H1 (cell line): ENCODE results near the gene CAPZB. TPM values are rescaled to one million over a fixed set of nuclear protein-coding genes. Genes with fewer than 3 reads are reported as not detected.

Source experiments
- CTCF ChIA-PET: fragments of 300-600 bp; sonication (Branson Sonifier 250); formaldehyde crosslinking; loops from one replicate; lab custom pipeline; 2021; ENCODE audit not compliant: partially characterized antibody; lab: Charles Lee
- POLR2A ChIA-PET: fragments of 300-600 bp; sonication (Branson Sonifier 250); formaldehyde crosslinking; loops from one replicate; lab custom pipeline; 2021; ENCODE audit warnings: inconsistent platforms; ENCODE audit not compliant: partially characterized antibody; lab: Charles Lee
- DNase-seq, 2 experiments: peaks; one replicate each; pipeline versions ENCODE4 v3.0.0 to v3.0.0-alpha.2; 2010 to 2022; ENCODE audit warnings: low spot score in 2 of 2, low read depth in 1 of 2, mixed read lengths in 1 of 2
- FAIRE-seq: peaks from 2 replicates; lab custom pipeline; 2011; peaks lifted over from hg19 to GRCh38; lab: Jason Lieb, UNC
- H2AFZ ChIP-seq: 2 replicates; pipeline ENCODE4 v1.8.1; 2012; ENCODE audit warnings: low read length, inconsistent platforms
- H2AK5ac ChIP-seq: 2 replicates; pipeline ENCODE4 v1.6.1; 2013; ENCODE audit warnings: low read depth, low read length
- H2BK120ac ChIP-seq: replicated peaks from 2 replicates; pipeline ENCODE3; 2013; ENCODE audit warnings: low read depth, low read length, inconsistent platforms
- H2BK12ac ChIP-seq: 2 replicates; pipeline ENCODE4 v1.6.1; 2013; ENCODE audit warnings: low read depth, low read length
- H2BK15ac ChIP-seq: 2 replicates; pipeline ENCODE4 v1.6.1; 2013; ENCODE audit warnings: low read length
- H2BK20ac ChIP-seq: 2 replicates; pipeline ENCODE4 v1.6.1; 2013; ENCODE audit warnings: low read length
- H2BK5ac ChIP-seq: 2 replicates; pipeline ENCODE4 v1.6.1; 2013; ENCODE audit warnings: low read depth, low read length
- H3K14ac ChIP-seq: 2 replicates; pipeline ENCODE4 v1.6.1; 2013; ENCODE audit warnings: inconsistent platforms; ENCODE audit not compliant: insufficient read length
- H3K18ac ChIP-seq: 2 replicates; pipeline ENCODE4 v1.6.1; 2013; ENCODE audit warnings: low read length; ENCODE audit errors: extremely low read depth
- H3K23ac ChIP-seq: 2 replicates; pipeline ENCODE4 v1.6.1; 2013; ENCODE audit warnings: inconsistent platforms; ENCODE audit not compliant: insufficient read length
- H3K23me2 ChIP-seq: 2 replicates; pipeline ENCODE4 v1.6.1; 2013; ENCODE audit warnings: low read depth, low read length
- H3K27ac ChIP-seq: 2 replicates; pipeline ENCODE4 v1.6.1; 2011; ENCODE audit warnings: low read depth, low read length, inconsistent platforms
- H3K27me3 ChIP-seq, 4 experiments: replicated peaks in 1 of 4; 1 replicate in 1 of 4; 2 replicates in 3 of 4; pipeline versions ENCODE4 v1.6.1 to v1.8.1; 2011 to 2013; ENCODE audit warnings: low read length in 3 of 4, mild to moderate bottlenecking in 3 of 4, inconsistent platforms in 2 of 4, mixed read lengths in 2 of 4, moderate library complexity in 1 of 4; ENCODE audit not compliant: control insufficient read depth in 3 of 4, insufficient read depth in 3 of 4; ENCODE audit errors: extremely low read depth in 1 of 4
- H3K36me3 ChIP-seq, 4 experiments: 2 replicates each; pipeline versions ENCODE4 v1.6.1 to v1.8.1; 2011 to 2013; ENCODE audit warnings: mild to moderate bottlenecking in 4 of 4, low read length in 3 of 4, moderate library complexity in 2 of 4, control low read depth in 1 of 4, inconsistent platforms in 1 of 4; ENCODE audit not compliant: insufficient read depth in 4 of 4, control insufficient read depth in 2 of 4
- H3K4ac ChIP-seq: replicated peaks from 2 replicates; pipeline ENCODE3; 2013; ENCODE audit warnings: low read length, low read depth, mixed read lengths, inconsistent platforms; ENCODE audit not compliant: insufficient read length
- H3K4me1 ChIP-seq, 4 experiments: replicated peaks in 1 of 4; 1 replicate in 1 of 4; 2 replicates in 3 of 4; pipeline versions ENCODE4 v1.6.1 to v1.8.1; 2011 to 2013; ENCODE audit warnings: low read length in 3 of 4, inconsistent platforms in 2 of 4, mixed read lengths in 1 of 4; ENCODE audit not compliant: insufficient read depth in 4 of 4, control insufficient read depth in 3 of 4
- H3K4me2 ChIP-seq, 2 experiments: 2 replicates each; pipeline versions ENCODE4 v1.6.1 to v1.8.1; 2011 to 2013; ENCODE audit warnings: low read depth in 2 of 2, low read length in 2 of 2, control low read depth in 1 of 2, inconsistent platforms in 1 of 2, mild to moderate bottlenecking in 1 of 2; ENCODE audit not compliant: insufficient read depth in 1 of 2
- H3K4me3 ChIP-seq, 4 experiments: fragments of 200-600, 300-600 bp in 1 of 4; sonication (generic), shearing (Covaris generic), sonication (Bioruptor Twin) in 1 of 4; 2 replicates each; pipeline versions ENCODE4 v1.5.1 to v1.8.1; 2011 to 2016; ENCODE audit warnings: low read length in 4 of 4, low read depth in 3 of 4, control low read depth in 2 of 4, inconsistent platforms in 2 of 4, mild to moderate bottlenecking in 2 of 4, mixed read lengths in 1 of 4, moderate library complexity in 1 of 4; ENCODE audit not compliant: insufficient read depth in 2 of 4; ENCODE audit errors: extremely low read depth in 1 of 4
- H3K56ac ChIP-seq: replicated peaks from 2 replicates; pipeline ENCODE3; 2013; ENCODE audit warnings: low read depth, mild to moderate bottlenecking, mixed read lengths, low read length, inconsistent platforms; ENCODE audit not compliant: insufficient read length
- H3K79me1 ChIP-seq: 2 replicates; pipeline ENCODE4 v1.6.1; 2013; ENCODE audit warnings: low read depth, low read length, control low read depth
- H3K79me2 ChIP-seq, 2 experiments: 2 replicates each; pipeline versions ENCODE4 v1.6.1 to v1.8.1; 2012 to 2013; ENCODE audit warnings: low read length in 2 of 2, mild to moderate bottlenecking in 2 of 2, inconsistent platforms in 1 of 2; ENCODE audit not compliant: insufficient read depth in 2 of 2, control insufficient read depth in 1 of 2
- H3K9ac ChIP-seq, 4 experiments: replicated peaks in 1 of 4; 1 replicate in 1 of 4; 2 replicates in 3 of 4; pipeline versions ENCODE4 v1.6.1 to v1.8.1; 2011 to 2013; ENCODE audit warnings: low read depth in 3 of 4, low read length in 3 of 4, control low read depth in 2 of 4, mild to moderate bottlenecking in 2 of 4, moderate library complexity in 2 of 4, inconsistent platforms in 1 of 4; ENCODE audit errors: extremely low read depth in 1 of 4
- H3K9me3 ChIP-seq, 2 experiments: 2 replicates each; pipeline versions ENCODE4 v1.6.1 to v1.8.1; 2012 to 2013; ENCODE audit warnings: mild to moderate bottlenecking in 2 of 2, moderate library complexity in 2 of 2, control low read depth in 1 of 2, inconsistent platforms in 1 of 2, low read depth in 1 of 2, low read length in 1 of 2, mixed read lengths in 1 of 2; ENCODE audit not compliant: insufficient read depth in 2 of 2
- H4K20me1 ChIP-seq, 2 experiments: replicated peaks in 1 of 2; 2 replicates each; pipeline versions ENCODE3 to v1.8.1; 2011 to 2013; ENCODE audit warnings: inconsistent platforms in 2 of 2, low read length in 2 of 2, mild to moderate bottlenecking in 1 of 2; ENCODE audit not compliant: insufficient read depth in 2 of 2, control insufficient read depth in 1 of 2
- H4K5ac ChIP-seq: 2 replicates; pipeline ENCODE4 v1.6.1; 2013; ENCODE audit warnings: low read length, low read depth, mixed read lengths, inconsistent platforms; ENCODE audit not compliant: insufficient read length
- H4K8ac ChIP-seq: 2 replicates; pipeline ENCODE4 v1.8.0; 2013; ENCODE audit warnings: mild to moderate bottlenecking, moderate library complexity, low read length, inconsistent platforms; ENCODE audit not compliant: insufficient read depth; ENCODE audit errors: extremely low read depth
- H4K91ac ChIP-seq: replicated peaks from 2 replicates; pipeline ENCODE3; 2013; ENCODE audit warnings: low read length, mixed read lengths, inconsistent platforms; ENCODE audit not compliant: insufficient read length
- BACH1 ChIP-seq: IDR thresholded peaks from 2 replicates; pipeline ENCODE4 v1.6.1; 2012; ENCODE audit warnings: low read length, improper control_type of control experiment
- CHD1 ChIP-seq: IDR thresholded peaks from 2 replicates; pipeline ENCODE4 v1.6.1; 2012; ENCODE audit warnings: low read depth, low read length, improper control_type of control experiment
- CREB1 ChIP-seq: IDR thresholded peaks from 2 replicates; pipeline ENCODE4 v1.6.1; 2012; ENCODE audit warnings: inconsistent platforms
- E2F6 ChIP-seq: IDR thresholded peaks from 2 replicates; pipeline ENCODE4 v1.6.1; 2012; ENCODE audit warnings: inconsistent platforms
- EGR1 ChIP-seq: IDR thresholded peaks from 2 replicates; pipeline ENCODE4 v1.6.1; 2011; ENCODE audit warnings: low read depth, low read length, borderline replicate concordance
- FOSL1 ChIP-seq: IDR thresholded peaks from 2 replicates; pipeline ENCODE4 v1.6.1; 2011; ENCODE audit warnings: mild to moderate bottlenecking, low read depth, low read length, moderate library complexity; ENCODE audit not compliant: insufficient read depth
- JUND ChIP-seq: IDR thresholded peaks from 2 replicates; pipeline ENCODE4 v1.6.1; 2011; ENCODE audit warnings: mild to moderate bottlenecking, improper control_type of control experiment, low read length
- KDM5A ChIP-seq: fragments of 200-600 bp; IDR thresholded peaks from 2 replicates; pipeline ENCODE4 v1.7.1; 2012; ENCODE audit warnings: mild to moderate bottlenecking, low read length, inconsistent platforms, mixed read lengths
- RBBP5 ChIP-seq: IDR thresholded peaks from 2 replicates; pipeline ENCODE4 v1.7.1; 2012; ENCODE audit warnings: low read depth, mild to moderate bottlenecking, inconsistent platforms, low read length, moderate library complexity, borderline replicate concordance
- RNF2 ChIP-seq: fragments of 200-900, 300-1000 bp; sonication (generic); IDR thresholded peaks from 2 replicates; pipeline ENCODE4 v1.7.1; 2016; ENCODE audit warnings: borderline replicate concordance, low read depth, mild to moderate bottlenecking, antibody characterized with exemption, low read length; ENCODE audit not compliant: poor library complexity, severe bottlenecking; ENCODE audit errors: missing control alignments
- SP1 ChIP-seq: IDR thresholded peaks from 2 replicates; pipeline ENCODE4 v1.6.1; 2011; ENCODE audit warnings: low read depth, low read length
- SP2 ChIP-seq: IDR thresholded peaks from 2 replicates; pipeline ENCODE4 v1.6.1; 2012; ENCODE audit warnings: mild to moderate bottlenecking, low read length, inconsistent platforms
- SRF ChIP-seq: IDR thresholded peaks from 2 replicates; pipeline ENCODE4 v1.6.1; 2011; ENCODE audit warnings: mild to moderate bottlenecking, low read depth, low read length, moderate library complexity
- TBP ChIP-seq: IDR thresholded peaks from 2 replicates; pipeline ENCODE4 v1.6.1; 2011; ENCODE audit warnings: low read depth, low read length, improper control_type of control experiment
- WGBS, 2 experiments: shearing (Covaris generic) in 1 of 2; methylation state at CpG; one replicate each; pipeline versions ENCODE4 v1.1.6 to v1.1.7; 2013 to 2015; ENCODE audit warnings: low lambda C conversion rate in 2 of 2, mixed read lengths in 2 of 2, inconsistent platforms in 1 of 2, low coverage in 1 of 2, missing lambda C conversion rate in 1 of 2; ENCODE audit not compliant: insufficient replicate concordance in 2 of 2, insufficient coverage in 1 of 2, insufficient read length in 1 of 2; ENCODE audit errors: extremely low coverage in 1 of 2, missing lambda C conversion rate in 1 of 2; 5-methylcytosine and 5-hydroxymethylcytosine counted together
- polyA plus RNA-seq, 7 experiments: library from polyadenylated mRNA; depleted of rRNA in 3 of 7; stranded (reverse) in 5 of 7; unstranded in 2 of 7; fragments of >200 nt in 5 of 7; fragments of 200-250 nt in 2 of 7; gene quantifications; 1 replicate in 5 of 7; 2 replicates in 1 of 7; 4 replicates in 1 of 7; pipeline versions ENCODE4 v1.2.1 to v1.2.3, GENCODE V29; 2011 to 2013; ENCODE audit warnings: missing spikeins in 2 of 7, mixed read lengths in 2 of 7
- total RNA-seq: library from RNA; stranded (reverse); fragmentation: NEBNext Ultra II Directional; extraction: Animal tissue kit (Norgen Biotek cat#: 25700); gene quantifications from 2 replicates; pipeline ENCODE4 v1.2.1, GENCODE V29; 2021

Gene CAPZB
- total and polyA plus RNA-seq, 2 of the 8 experiments (the other 6 are each of a cell fraction or from before 2014, with no cell fraction given) = 162 to 371 TPM

GRCh38 chr1:19306941-19307340, 178.4 kb downstream of the CAPZB start:
- Histone ChIP-seq H2BK12ac (no peak overlapping the region), H2AK5ac (no peak overlapping the region), H3K4me3 (no peak overlapping the region), H3K36me3 (peaks cover 5 to 30% (median 18%) of the 10 kb centered on the region in 4 experiments; a peak in 7 of 8 replicates), H3K79me2 (no peaks in the 10 kb centered on the region; a peak in 1 of 4 replicates), H3K4me1 (peaks cover 0 to 9% (median 3%) of the 10 kb centered on the region in 4 experiments; a peak in 4 of 7 replicates), H4K20me1 (peaks cover 5 to 6% of the 10 kb centered on the region in 2 experiments), H2BK20ac (no peak overlapping the region), H2BK15ac (no peak overlapping the region), H4K91ac (no peak overlapping the region), H3K4ac (no peak overlapping the region), H2AFZ (no peak overlapping the region), H3K79me1 (peaks cover 2% of the 10 kb centered on the region; the same call in 1 of the 2 replicates), H3K18ac (no peak overlapping the region), H2BK120ac (no peak overlapping the region), H3K9ac (no peak overlapping the region), H3K23me2 (peaks cover 6% of the 10 kb centered on the region; the same call in 1 of the 2 replicates), H3K14ac (no peak overlapping the region), H4K5ac (no peak overlapping the region), H3K4me2 (no peak overlapping the region), H2BK5ac (no peak overlapping the region), H3K27ac (no peak overlapping the region), H4K8ac (no peak overlapping the region), H3K27me3 (peaks cover 0 to 4% (median 1%) of the 10 kb centered on the region in 4 experiments; a peak in 1 of 7 replicates), H3K23ac (no peak overlapping the region), H3K9me3 (no peaks in the 10 kb centered on the region), H3K56ac (no peak overlapping the region)
- POLR2A ChIA-PET = interaction anchor here (0.7 kb wide), 1 partner anchor 176 kb away, joined by 3 read pairs; no protein-coding TSS in a partner anchor
- WGBS, 2 experiments = 81% methylated on average over 5 of the region's 6 CpGs; no CpG with 5 or more reads in 1 of the 2 experiments
- CTCF ChIA-PET = interaction anchor here (0.6 to 0.8 kb wide), 3 partner anchors 10 to 347 kb away, joined by 3 read pairs; no protein-coding TSS in a partner anchor
- DNase-seq = no peak
- no peak for FAIRE-seq
- TF ChIP-seq FOSL1 (no peak), BACH1 (no peak), SP1 (no peak), TBP (no peak), CHD1 (no peak), SP2 (no peak), RNF2 (no peak), JUND (no peak), SRF (no peak), RBBP5 (no peak), KDM5A (no peak), E2F6 (no peak), EGR1 (no peak), CREB1 (no peak)
